ENCODE data around the gene EPHX1. TPM values are rescaled to one million over a fixed set of nuclear protein-coding genes. Genes with fewer than 3 reads are reported as not detected.
"Not testable (repeated sequence)": the region's sequence is repeated elsewhere in the genome, so short reads cannot be mapped to it uniquely, and the experiment has no call there.

EPHX1 gene
- total and polyA plus RNA-seq, 2 of the 8 experiments (the other 6 are each of a cell fraction or from before 2014, with no cell fraction given): 45.3 to 79.1 TPM

- not testable (repeated sequence) for H3K27ac ChIP-seq (ENCODE audit: low read depth, low read length); H2BK20ac ChIP-seq (ENCODE audit: low read length); H3K4ac ChIP-seq (replicated peaks; ENCODE audit: insufficient read length, low read depth, low read length); H4K20me1 ChIP-seq (replicated peaks in 1 of 2; ENCODE audit: control insufficient read depth in 1 of 2, insufficient read depth in 2 of 2, low read length in 2 of 2); H4K91ac ChIP-seq (replicated peaks; ENCODE audit: insufficient read length, low read length); H2AFZ ChIP-seq (ENCODE audit: low read length); H3K23me2 ChIP-seq (ENCODE audit: low read depth, low read length); H3K4me3 ChIP-seq (ENCODE audit: extremely low read depth in 1 of 4, insufficient read depth in 2 of 4, low read depth in 3 of 4, low read length in 4 of 4); H3K9ac ChIP-seq (replicated peaks in 1 of 4; ENCODE audit: extremely low read depth in 1 of 4, low read depth in 3 of 4, low read length in 3 of 4); H3K4me2 ChIP-seq (ENCODE audit: insufficient read depth in 1 of 2, low read depth in 2 of 2, low read length in 2 of 2); H3K4me1 ChIP-seq (replicated peaks in 1 of 4; ENCODE audit: control insufficient read depth in 3 of 4, insufficient read depth in 4 of 4, low read length in 3 of 4); H3K18ac ChIP-seq (ENCODE audit: extremely low read depth, low read length); H4K8ac ChIP-seq (ENCODE audit: extremely low read depth, insufficient read depth, low read length); H4K5ac ChIP-seq (ENCODE audit: insufficient read length, low read depth, low read length); H2BK5ac ChIP-seq (ENCODE audit: low read depth, low read length); H2BK120ac ChIP-seq (replicated peaks; ENCODE audit: low read depth, low read length); H3K56ac ChIP-seq (replicated peaks; ENCODE audit: insufficient read length, low read depth, low read length); H2BK12ac ChIP-seq (ENCODE audit: low read depth, low read length); DNase-seq (ENCODE audit: low read depth in 1 of 2, low spot score in 2 of 2); H2AK5ac ChIP-seq (ENCODE audit: low read depth, low read length); H3K27me3 ChIP-seq (replicated peaks in 1 of 4; ENCODE audit: control insufficient read depth in 3 of 4, extremely low read depth in 1 of 4, insufficient read depth in 3 of 4, low read length in 3 of 4); H2BK15ac ChIP-seq (ENCODE audit: low read length); H3K14ac ChIP-seq (ENCODE audit: insufficient read length); H3K23ac ChIP-seq (ENCODE audit: insufficient read length); H3K79me1 ChIP-seq (ENCODE audit: low read depth, low read length)
- 95% methylated on average over 3 of the region's 3 CpGs; no CpG with 5 or more reads in 1 of the 2 experiments for WGBS, 2 experiments (ENCODE audit: extremely low coverage in 1 of 2, insufficient coverage in 1 of 2, insufficient read length in 1 of 2, insufficient replicate concordance in 2 of 2, low coverage in 1 of 2, low lambda C conversion rate in 2 of 2, missing lambda C conversion rate in 1 of 2)
- peaks cover 8 to 13% of the 10 kb centered on the region in 2 experiments for H3K9me3 ChIP-seq (ENCODE audit: insufficient read depth in 2 of 2, low read depth in 1 of 2, low read length in 1 of 2)
- peaks cover 9 to 76% (median 47%) of the 10 kb centered on the region in 4 experiments for H3K36me3 ChIP-seq (ENCODE audit: control insufficient read depth in 2 of 4, insufficient read depth in 4 of 4, low read length in 3 of 4)
- FAIRE-seq: peak; percentile 73
- ChIA-PET POLR2A (ENCODE audit: partially characterized antibody) (interaction anchor here (1.5 to 6.0 kb wide), 4 partner anchors 8 to 21 kb away, joined by 7 to 78 read pairs (median 24); partner anchors contain the start of genes EPHX1 and SRP9), CTCF (ENCODE audit: partially characterized antibody) (interaction anchor here (0.9 kb wide), 1 partner anchor 55 kb away, joined by 3 read pairs; no protein-coding TSS in a partner anchor)
- peaks cover 0 to 33% of the 10 kb centered on the region in 2 experiments; a peak in 2 of 4 replicates for H3K79me2 ChIP-seq (ENCODE audit: control insufficient read depth in 1 of 2, insufficient read depth in 2 of 2, low read length in 2 of 2)
Measured at GRCh38 chr1:225789142-225789541, 20.8 kb upstream of the EPHX1 start.
